HL-60 (cell line): ENCODE results near the gene SUGT1.

Experiments used
- DNase-seq, 2 experiments: peaks; one replicate each; pipeline ENCODE4 v3.0.0-alpha.2; 2010 to 2020; ENCODE audit warnings: low read depth in 1 of 2, low spot score in 1 of 2
- H3K27ac ChIP-seq: fragments of 250-450 bp; sonication (Bioruptor Pico); replicated peaks from 2 replicates; pipeline ENCODE4 v1.5.1; 2020; ENCODE audit warnings: mild to moderate bottlenecking, moderate library complexity
- H3K27me3 ChIP-seq: fragments of 250-450 bp; sonication (Bioruptor Pico); 2 replicates; pipeline ENCODE4 v1.5.1; 2021; ENCODE audit warnings: mild to moderate bottlenecking, moderate library complexity; ENCODE audit not compliant: insufficient read depth, poor library complexity, severe bottlenecking
- H3K4me3 ChIP-seq: replicated peaks from 2 replicates; pipeline ENCODE4 v1.5.1; 2011; ENCODE audit warnings: mild to moderate bottlenecking, control low read depth, low read length; ENCODE audit not compliant: insufficient read depth
- CTCF ChIP-seq: IDR thresholded peaks from one replicate; pipeline ENCODE4 v1.5.1; 2011; ENCODE audit warnings: low read length, control low read depth, inconsistent platforms; ENCODE audit not compliant: insufficient read depth
- GABPA ChIP-seq: IDR thresholded peaks from 2 replicates; pipeline ENCODE4 v1.6.1; 2012; ENCODE audit warnings: low read depth
- POLR2AphosphoS5 ChIP-seq: IDR thresholded peaks from 2 replicates; pipeline ENCODE4 v1.6.1; 2012; ENCODE audit warnings: low read depth
- REST ChIP-seq: IDR thresholded peaks from 2 replicates; pipeline ENCODE4 v1.6.1; 2012; ENCODE audit warnings: low read depth; ENCODE audit not compliant: insufficient replicate concordance
- SPI1 ChIP-seq: IDR thresholded peaks from 2 replicates; pipeline ENCODE4 v1.6.1; 2012; ENCODE audit warnings: low read depth, mild to moderate bottlenecking, borderline replicate concordance

The SUGT1 gene

GRCh38 chr13:52743988-52744387, 91.4 kb downstream of the SUGT1 start:
- TF ChIP-seq SPI1, result no peak
- no peak for TF ChIP-seq CTCF
- TF ChIP-seq GABPA, result no peak
- no peak overlapping the region for H3K27ac ChIP-seq
- H3K27me3 ChIP-seq, result peaks cover 26% of the 10 kb centered on the region
- DNase-seq, result no peak
- no peak overlapping the region for H3K4me3 ChIP-seq

- DNase-seq, result no peak
- H3K27ac ChIP-seq, result no peak overlapping the region
- no peak for TF ChIP-seq POLR2AphosphoS5
- no peak for TF ChIP-seq GABPA
- no peak for TF ChIP-seq REST
- TF ChIP-seq SPI1, result no peak
- no peak for TF ChIP-seq CTCF
- H3K27me3 ChIP-seq, result peaks cover 17% of the 10 kb centered on the region
- no peak overlapping the region for H3K4me3 ChIP-seq
Observed at GRCh38 chr13:52744842-52745375, 92.3 kb downstream of the SUGT1 start.

GRCh38 chr13:52746141-52746540, 93.5 kb downstream of the SUGT1 start:
- peaks cover 4% of the 10 kb centered on the region for H3K27me3 ChIP-seq
- H3K4me3 ChIP-seq, result no peak overlapping the region
- DNase-seq, result no peak
- no peak for TF ChIP-seq REST
- no peak for TF ChIP-seq CTCF
- TF ChIP-seq POLR2AphosphoS5, result no peak
- TF ChIP-seq SPI1, result no peak
- no peak for TF ChIP-seq GABPA
- no peak overlapping the region for H3K27ac ChIP-seq

DNA sequence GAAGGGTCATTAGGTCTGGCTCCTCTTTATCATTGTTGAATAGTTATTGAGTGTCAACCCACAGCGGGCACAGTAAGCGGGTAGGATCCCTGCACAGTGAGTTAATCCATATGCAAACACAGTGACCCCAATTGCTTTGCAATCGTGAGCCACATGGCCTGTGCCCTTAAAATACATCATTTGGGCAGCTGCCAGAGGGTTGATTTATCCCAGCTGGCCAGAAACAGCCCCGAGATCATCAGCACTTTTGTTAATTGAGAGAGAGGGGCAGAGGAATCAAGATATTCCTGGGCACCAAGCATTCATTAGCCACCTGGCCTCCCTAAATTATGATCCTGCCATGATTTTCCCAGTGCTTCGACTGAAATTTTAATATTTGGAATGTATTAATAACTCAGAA, 96.8 kb downstream of the SUGT1 start:
- no peak for DNase-seq
- peaks cover 5% of the 10 kb centered on the region for H3K27me3 ChIP-seq
- no peak overlapping the region for H3K27ac ChIP-seq
- TF ChIP-seq POLR2AphosphoS5, result no peak
- TF ChIP-seq SPI1, result no peak
- TF ChIP-seq GABPA, result no peak
- TF ChIP-seq CTCF, result no peak
- no peak for TF ChIP-seq REST
- H3K4me3 ChIP-seq, result no peak overlapping the region
